ENCODE results near the gene ISM1.

The ISM1 gene

DNA sequence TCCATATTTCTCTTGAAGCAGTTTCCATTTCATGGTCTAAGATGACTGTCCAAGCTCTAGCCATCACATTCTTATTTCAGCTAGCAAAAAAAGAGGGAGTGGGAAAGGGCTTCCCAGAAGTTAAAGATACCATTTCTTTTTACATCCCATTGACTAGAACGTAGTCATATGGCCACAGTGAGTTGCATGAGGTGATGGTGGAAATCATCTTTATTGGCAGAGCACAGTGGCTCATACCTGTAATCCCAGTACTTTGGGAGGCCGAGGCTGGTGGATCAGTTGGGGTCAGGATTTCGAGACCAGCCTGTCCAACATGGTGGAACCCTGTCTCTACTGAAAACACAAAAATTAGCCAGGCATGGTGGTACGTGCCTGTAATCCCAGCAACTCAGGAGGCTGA is 99.6 kb downstream of the ISM1 start:
- no peak for DNase-seq

DNA sequence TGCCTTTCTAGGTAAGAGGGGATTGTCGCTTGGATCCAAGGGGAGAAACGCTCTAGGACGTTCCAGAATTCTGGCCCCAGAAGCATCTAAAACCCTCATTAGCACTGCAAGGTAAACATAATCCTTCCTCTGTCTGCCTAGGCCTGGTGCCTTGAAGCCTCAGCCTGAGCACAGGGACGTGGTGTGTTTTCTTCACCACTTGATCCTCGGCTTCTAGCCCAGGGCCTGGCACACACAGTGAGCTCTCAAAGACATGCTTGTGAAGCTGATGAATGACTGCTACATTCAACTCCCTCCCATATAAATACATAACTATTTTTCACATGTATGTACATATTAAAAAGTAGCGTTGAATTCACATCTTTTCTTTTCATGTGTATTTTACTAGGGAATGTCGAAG is 100.3 kb downstream of the ISM1 start:
- no peak for DNase-seq

- DNase-seq: no peak
These were observed 101.1 kb downstream of the ISM1 start for GRCh38 chr20:13322198-13322597.

DNA sequence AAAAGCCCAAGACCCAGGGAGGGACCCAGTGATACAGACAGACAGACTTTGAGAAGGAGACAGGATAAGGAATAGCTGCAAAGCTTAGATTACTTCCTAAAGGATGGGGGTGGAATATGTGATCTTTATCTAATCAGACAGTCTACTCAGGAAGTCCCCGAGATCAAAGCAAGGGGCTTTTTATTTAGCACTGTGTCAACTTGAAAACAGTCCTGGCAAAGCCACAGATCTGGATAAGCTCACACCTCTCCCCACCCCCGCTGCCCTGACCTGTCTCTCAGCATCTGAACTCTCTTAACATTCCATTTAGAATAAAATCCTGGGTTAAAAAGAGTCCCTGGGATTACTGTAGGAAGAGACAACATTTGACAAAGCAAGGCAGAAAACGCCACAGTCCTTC is 101.5 kb downstream of the ISM1 start:
- no peak for DNase-seq

DNA sequence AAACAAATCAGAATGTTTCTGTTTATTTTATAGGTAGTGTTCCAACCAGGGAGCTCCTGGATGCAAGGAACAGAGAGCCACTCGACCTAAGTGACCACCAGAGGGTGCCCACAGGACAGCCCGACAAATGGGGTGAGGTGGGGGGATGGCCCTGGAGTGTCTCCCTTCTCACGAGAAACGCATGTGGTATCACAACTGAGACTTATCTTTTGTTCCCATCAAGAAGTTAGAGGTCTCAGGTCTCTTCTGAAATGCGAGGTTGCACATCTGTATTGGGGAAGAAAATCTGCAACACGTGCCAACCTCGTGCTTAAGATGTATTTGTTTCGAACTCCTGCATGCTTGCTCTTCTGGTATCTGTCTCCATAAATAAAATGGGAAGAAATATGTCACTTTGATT is 104.0 kb downstream of the ISM1 start:
- DNase-seq: no peak

DNA sequence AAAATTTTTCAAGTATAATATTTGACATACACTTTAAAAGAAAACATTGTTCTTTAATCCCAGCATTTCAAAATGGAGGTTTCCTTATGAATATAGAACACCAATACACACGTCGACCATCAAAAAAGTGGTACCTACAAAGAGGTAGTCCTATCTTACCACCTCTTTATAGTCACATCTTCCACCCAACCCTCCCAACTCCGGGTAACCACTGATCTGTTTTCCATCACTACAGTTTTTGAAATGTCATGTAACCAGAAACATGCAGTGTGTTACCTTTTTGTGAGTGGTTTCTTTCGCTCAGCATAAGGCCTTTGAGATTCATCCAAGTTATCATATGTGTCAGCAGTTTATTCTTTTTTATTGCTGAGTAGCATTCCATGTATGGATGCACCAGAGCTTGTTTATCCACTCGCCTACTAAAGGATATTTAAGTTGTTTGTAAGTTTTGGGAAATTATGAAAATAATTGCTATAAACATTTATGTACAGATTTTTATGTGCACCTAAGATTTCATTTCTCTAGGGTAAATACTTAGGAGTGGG is 104.8 kb downstream of the ISM1 start:
- no peak for DNase-seq

DNA sequence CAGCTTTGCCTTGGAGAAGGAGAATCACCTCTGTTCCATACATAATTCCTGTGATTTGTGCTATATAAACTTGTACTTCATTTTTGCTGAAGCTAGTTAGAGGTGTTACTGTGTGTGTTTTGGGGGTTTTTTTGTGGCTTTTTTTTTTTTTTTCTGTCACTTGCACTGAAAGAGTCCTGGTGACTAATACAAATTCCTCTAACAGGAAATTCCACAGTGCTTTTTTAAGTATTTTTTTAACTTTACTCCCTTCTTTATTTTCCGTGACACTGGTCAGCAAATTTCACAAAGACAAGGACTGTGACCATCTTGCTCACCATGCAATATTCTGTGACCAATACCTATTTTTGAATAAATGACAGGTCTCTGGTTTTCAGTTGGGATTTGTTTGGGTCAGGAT is 110.5 kb downstream of the ISM1 start:
- no peak for DNase-seq

GRCh38 chr20:13333036-13333435 is 112.0 kb downstream of the ISM1 start:
- DNase-seq: no peak

- no peak for DNase-seq
These were observed 112.7 kb downstream of the ISM1 start for GRCh38 chr20:13333793-13334192.

DNA sequence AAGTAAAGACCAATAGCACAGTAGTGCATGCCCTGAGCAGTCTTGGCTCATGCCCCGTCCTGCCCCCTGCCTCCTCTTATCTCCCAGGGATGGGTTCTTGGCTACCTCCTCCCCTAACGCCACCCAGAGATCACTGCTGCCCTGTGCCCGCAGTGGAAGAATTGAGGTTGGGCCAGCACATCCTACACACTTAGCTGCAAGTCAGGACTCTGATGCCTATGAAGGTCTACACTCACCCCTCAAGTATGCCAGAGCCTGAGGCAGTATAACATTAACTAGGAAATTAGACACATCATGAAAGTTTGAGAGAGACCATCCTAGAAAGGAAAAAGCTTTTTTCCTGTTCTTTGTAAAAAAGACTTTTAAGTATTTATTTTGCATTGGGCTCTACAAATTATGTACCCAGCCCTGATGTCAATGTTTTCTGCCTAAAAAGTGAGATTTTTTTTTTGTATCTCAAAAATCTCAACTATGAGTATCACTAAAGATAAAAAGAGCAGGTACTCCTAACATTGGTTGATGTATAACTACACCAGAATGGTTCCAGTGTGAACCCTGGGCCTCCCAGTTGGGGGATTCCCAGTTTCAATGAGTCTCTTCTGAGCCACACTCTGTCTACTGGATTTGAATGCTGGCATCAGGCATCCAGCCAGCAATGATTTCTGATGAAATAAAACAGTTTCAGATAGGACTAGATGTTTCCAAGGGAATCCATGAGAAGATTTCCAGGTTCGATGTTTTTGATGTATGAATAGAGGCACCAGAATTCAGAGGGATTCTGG is 115.4 kb downstream of the ISM1 start:
- DNase-seq: no peak

GRCh38 chr20:13337090-13337784 is 116.2 kb downstream of the ISM1 start:
- DNase-seq: no peak

DNA sequence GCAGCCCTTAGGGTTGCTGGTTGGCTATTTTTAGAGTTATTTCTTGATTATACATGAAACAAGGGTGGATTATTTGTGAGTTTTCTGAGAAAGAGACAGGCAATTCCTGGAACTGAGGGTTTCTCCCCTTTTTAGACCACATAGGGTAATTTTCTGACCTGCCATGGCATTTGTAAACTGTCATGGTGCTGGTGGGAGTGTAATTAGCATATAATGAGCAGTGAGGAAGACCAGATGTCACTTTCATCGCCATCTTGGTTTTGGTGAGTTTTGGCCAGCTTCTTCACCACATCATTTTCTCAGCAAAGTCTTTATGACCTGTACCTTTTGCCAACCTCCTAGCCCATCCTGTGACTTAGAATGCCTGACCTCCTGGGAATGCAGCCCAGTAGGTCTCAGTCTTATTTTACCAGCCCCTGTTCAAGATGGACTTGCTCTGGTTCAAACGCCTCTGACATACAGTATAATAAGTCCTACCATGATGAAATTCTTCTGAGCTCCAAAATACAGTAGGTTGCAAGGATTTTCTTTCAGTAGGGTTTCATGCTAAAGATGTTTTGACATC is 117.1 kb downstream of the ISM1 start:
- DNase-seq: no peak

DNA sequence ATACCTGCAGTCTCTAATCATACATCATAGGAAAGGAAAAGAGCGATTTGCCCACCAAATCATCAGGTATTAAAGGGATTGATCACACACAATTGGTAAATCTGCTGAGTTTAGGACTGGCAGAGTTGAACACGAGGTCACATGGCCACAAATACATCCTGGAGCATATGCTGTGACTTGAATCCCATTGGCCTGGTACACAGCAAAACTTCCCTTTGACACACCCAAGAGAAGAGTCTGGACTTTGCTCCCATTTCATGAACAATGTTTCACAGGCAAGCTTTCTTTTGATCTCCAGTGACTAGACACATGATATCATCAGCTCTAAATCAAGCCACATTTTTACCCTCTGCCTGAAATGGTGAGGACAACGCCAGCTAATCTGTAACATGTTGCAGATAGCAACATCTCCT is 117.9 kb downstream of the ISM1 start:
- DNase-seq: no peak

DNA sequence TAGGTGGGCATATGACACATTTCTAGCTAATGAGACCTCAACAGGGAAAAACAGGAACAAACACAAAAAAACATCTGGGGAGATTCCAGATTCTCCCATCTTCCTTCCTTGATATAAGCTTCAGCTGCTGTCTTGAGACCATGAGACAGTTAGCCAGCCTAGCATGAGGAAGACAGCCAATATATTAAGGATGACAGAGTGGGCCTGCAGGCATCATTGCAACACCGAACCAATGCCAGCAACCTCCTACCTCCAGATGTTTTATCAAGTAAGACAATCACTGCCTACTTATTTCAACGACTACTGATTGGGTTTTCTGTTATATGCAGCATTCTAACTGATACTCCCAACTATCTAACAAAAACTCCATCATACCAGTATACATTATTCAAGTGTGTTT is 119.0 kb downstream of the ISM1 start:
- DNase-seq: no peak

GRCh38 chr20:13341737-13342393 is 120.8 kb downstream of the ISM1 start:
- no peak for DNase-seq

- no peak for DNase-seq
These were observed 121.6 kb downstream of the ISM1 start for GRCh38 chr20:13342469-13343242.

DNA sequence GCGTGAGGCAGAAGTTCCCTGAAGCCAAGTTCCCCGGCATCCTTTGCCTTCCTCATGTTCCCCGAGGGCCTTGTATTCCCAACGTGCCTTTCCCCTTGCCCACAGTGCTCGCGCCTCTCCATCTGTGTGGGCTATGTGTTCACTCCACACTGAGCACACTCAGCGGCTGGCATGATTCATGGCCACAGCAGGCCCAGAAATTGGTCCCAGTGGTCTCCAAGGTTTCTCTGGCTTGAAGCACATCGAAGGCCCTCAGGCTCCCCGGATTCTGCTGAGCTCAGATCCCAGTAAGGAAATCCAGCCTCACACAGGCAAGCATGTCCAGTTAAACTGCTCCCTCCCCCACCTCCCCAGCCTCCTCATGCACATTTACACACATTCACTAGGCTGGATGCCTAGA is 123.6 kb downstream of the ISM1 start:
- no peak for DNase-seq

DNA sequence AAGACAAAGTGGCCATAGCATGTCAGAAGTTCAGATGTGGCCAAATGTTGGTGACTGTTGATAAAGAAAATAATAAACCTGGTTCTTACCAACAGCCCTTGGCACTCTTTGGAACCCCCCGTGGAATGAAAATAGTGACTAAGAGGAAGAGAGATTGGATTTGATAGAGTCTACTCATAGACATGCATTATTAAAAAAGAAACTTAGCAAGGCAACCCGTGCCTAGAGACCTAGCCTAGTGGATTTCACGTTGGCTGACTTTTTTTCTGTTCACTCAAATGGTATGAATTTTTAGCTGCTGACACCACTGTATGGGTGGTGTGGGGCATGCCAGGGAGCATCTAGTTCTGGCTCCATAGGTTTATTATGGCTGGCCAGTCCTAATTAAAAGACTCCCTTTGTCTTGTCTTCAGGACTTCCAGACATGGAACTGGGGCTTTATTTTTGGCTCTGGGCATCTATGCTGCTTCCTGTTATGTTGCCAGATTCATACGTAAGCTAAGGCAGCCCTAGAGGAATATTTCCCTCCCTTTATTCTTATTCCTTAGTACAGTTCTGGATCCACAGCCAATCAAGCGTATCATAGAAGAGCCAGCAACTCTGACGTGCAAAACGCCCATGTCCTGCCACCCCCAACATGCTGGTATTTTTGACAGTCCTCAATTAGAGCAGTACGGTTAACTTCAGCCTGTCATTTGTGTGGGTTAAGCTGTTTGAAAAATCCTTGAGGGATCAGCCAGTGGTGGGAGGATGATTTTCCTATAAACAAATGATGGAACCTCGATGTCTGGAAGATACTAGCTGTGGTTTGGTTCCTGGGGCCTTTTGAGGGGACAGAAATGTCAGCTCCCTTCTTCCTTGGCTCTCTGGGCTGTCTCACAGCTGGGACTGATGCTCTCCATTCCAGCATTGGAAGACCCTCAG is 127.5 kb downstream of the ISM1 start:
- no peak for DNase-seq

DNA sequence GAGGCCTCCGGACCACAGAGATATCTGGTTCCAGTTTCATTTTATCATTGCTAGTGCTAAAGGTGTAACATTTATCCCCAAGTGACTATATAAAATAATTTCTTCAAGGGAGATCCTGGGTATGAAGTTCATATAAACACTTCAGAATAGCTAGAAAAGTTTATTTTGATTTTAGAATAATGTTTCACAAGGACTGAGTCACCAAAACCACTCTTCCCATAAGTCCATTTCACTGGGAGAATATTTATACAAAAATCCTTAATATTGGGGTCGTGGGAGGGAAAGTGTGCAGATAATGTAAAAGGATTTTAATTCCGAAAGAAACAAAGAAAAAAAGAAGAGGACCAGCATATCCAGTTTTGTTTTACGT is 128.1 kb downstream of the ISM1 start:
- DNase-seq: no peak

Data from stimulated activated CD4-positive, alpha-beta T cell treated with anti-CD3 and anti-CD28 coated beads, Interleukin-2, amount 100 ng/mL, for 48 hours (primary cell).